Neural crest cell (in vitro differentiated cells): ENCODE data around the gene MASP1. TPM values are rescaled to one million over a fixed set of nuclear protein-coding genes. Genes with fewer than 3 reads are reported as not detected.

Experiments used
- DNase-seq: peaks from one replicate; pipeline ENCODE4 v3.0.0; 2021; ENCODE audit warnings: low read depth, mixed read lengths, low spot score
- H3K27ac Mint-ChIP-seq: one replicate; pipeline ENCODE4 v1.8.0; 2021; ENCODE audit warnings: mild to moderate bottlenecking, mixed read lengths; ENCODE audit not compliant: unreplicated experiment
- H3K27me3 Mint-ChIP-seq: 2 replicates; pipeline ENCODE4 v1.8.0; 2021; ENCODE audit warnings: low read depth, mild to moderate bottlenecking, mixed read lengths
- H3K36me3 Mint-ChIP-seq: 2 replicates; pipeline ENCODE4 v1.8.0; 2021; ENCODE audit warnings: low read depth, mild to moderate bottlenecking, mixed read lengths
- H3K4me1 Mint-ChIP-seq: 2 replicates; pipeline ENCODE4 v1.8.0; 2021; ENCODE audit warnings: mixed read lengths
- H3K4me3 Mint-ChIP-seq: one replicate; pipeline ENCODE4 v1.8.0; 2021; ENCODE audit warnings: mild to moderate bottlenecking, mixed read lengths
- H3K9me3 Mint-ChIP-seq: 2 replicates; pipeline ENCODE4 v1.8.0; 2021; ENCODE audit warnings: mixed read lengths
- CTCF ChIP-seq: fragments of 200-600 bp; sonication (generic); conservative IDR thresholded peaks from 2 replicates; pipeline ENCODE4 v1.5.0; 2021; ENCODE audit warnings: antibody characterized with exemption, mild to moderate bottlenecking
- total RNA-seq: library from RNA; stranded (reverse); gene quantifications from 2 replicates; pipeline ENCODE4 v1.2.1, GENCODE V29; 2021

The MASP1 gene
- total RNA-seq, 1 donor from 2014 or later: 0.58 TPM

- no peaks in the 10 kb centered on the region for H3K36me3 Mint-ChIP-seq
- no peaks in the 10 kb centered on the region for H3K9me3 Mint-ChIP-seq
- H3K4me3 Mint-ChIP-seq: no peak overlapping the region
- no peaks in the 10 kb centered on the region for H3K4me1 Mint-ChIP-seq
- no peak for DNase-seq
- peaks cover 15% of the 10 kb centered on the region for H3K27me3 Mint-ChIP-seq
- H3K27ac Mint-ChIP-seq: no peak overlapping the region
- no peak for TF ChIP-seq CTCF
Observed at GRCh38 chr3:187196573-187197334, 94.8 kb downstream of the MASP1 start.

GRCh38 chr3:187193181-187193580 lies 98.4 kb downstream of the MASP1 start:
- no peaks in the 10 kb centered on the region for H3K4me1 Mint-ChIP-seq
- H3K27ac Mint-ChIP-seq: no peak overlapping the region
- no peak overlapping the region for H3K4me3 Mint-ChIP-seq
- no peak for DNase-seq
- no peaks in the 10 kb centered on the region for H3K36me3 Mint-ChIP-seq
- H3K27me3 Mint-ChIP-seq: peaks cover 31% of the 10 kb centered on the region
- H3K9me3 Mint-ChIP-seq: no peaks in the 10 kb centered on the region
- no peak for TF ChIP-seq CTCF

GRCh38 chr3:187191271-187191670 lies 100.3 kb downstream of the MASP1 start:
- TF ChIP-seq CTCF: no peak
- DNase-seq: no peak
- Mint-ChIP-seq H3K9me3 (no peaks in the 10 kb centered on the region), H3K4me3 (no peak overlapping the region), H3K27me3 (peaks cover 36% of the 10 kb centered on the region), H3K27ac (no peak overlapping the region), H3K36me3 (no peaks in the 10 kb centered on the region), H3K4me1 (no peaks in the 10 kb centered on the region)

- no peaks in the 10 kb centered on the region for H3K4me1 Mint-ChIP-seq
- no peaks in the 10 kb centered on the region for H3K36me3 Mint-ChIP-seq
- DNase-seq: no peak
- H3K9me3 Mint-ChIP-seq: no peaks in the 10 kb centered on the region
- no peak overlapping the region for H3K4me3 Mint-ChIP-seq
- TF ChIP-seq CTCF: no peak
- H3K27me3 Mint-ChIP-seq: peaks cover 39% of the 10 kb centered on the region
- no peak overlapping the region for H3K27ac Mint-ChIP-seq
Observed at GRCh38 chr3:187188931-187189330, 102.6 kb downstream of the MASP1 start.

- no peak for DNase-seq
- H3K27ac Mint-ChIP-seq: no peak overlapping the region
- H3K4me3 Mint-ChIP-seq: no peak overlapping the region
- peaks cover 6% of the 10 kb centered on the region for H3K4me1 Mint-ChIP-seq
- no peak for TF ChIP-seq CTCF
- no peaks in the 10 kb centered on the region for H3K36me3 Mint-ChIP-seq
- H3K9me3 Mint-ChIP-seq: no peaks in the 10 kb centered on the region
- peaks cover 35% of the 10 kb centered on the region for H3K27me3 Mint-ChIP-seq
Observed at GRCh38 chr3:187186801-187187421, 104.6 kb downstream of the MASP1 start.
